ENCODE measurements around the gene DUOX2.
"Not testable (repeated sequence)": the region's sequence is repeated elsewhere in the genome, so short reads cannot be mapped to it uniquely, and the experiment has no call there.

DNA sequence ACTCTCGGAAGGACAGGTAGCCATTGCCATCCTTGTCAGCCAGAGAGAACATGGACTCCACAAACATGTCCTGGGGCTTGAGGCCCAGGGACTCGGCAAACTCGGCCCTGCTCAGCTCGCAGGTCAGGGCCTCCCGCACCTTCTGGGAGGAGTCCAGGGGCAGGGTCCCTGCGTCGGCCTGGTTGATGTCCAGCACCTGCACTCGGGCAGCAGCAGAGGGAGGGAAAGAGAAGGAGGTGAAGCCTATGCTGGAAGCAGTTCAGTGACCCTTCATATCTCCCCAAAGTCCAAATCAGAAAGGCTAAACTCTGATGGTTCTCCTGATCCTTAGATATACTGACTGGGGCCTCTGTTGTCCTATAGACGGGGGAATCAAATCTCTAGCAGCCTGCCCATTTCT, 9.8 kb downstream of the DUOX2 start:
- not testable (repeated sequence) for TF ChIP-seq EZH2 (IDR thresholded peaks at IDR 0.05; ENCODE audit: borderline replicate concordance, low read length)
- TF ChIP-seq, protein P1, sequence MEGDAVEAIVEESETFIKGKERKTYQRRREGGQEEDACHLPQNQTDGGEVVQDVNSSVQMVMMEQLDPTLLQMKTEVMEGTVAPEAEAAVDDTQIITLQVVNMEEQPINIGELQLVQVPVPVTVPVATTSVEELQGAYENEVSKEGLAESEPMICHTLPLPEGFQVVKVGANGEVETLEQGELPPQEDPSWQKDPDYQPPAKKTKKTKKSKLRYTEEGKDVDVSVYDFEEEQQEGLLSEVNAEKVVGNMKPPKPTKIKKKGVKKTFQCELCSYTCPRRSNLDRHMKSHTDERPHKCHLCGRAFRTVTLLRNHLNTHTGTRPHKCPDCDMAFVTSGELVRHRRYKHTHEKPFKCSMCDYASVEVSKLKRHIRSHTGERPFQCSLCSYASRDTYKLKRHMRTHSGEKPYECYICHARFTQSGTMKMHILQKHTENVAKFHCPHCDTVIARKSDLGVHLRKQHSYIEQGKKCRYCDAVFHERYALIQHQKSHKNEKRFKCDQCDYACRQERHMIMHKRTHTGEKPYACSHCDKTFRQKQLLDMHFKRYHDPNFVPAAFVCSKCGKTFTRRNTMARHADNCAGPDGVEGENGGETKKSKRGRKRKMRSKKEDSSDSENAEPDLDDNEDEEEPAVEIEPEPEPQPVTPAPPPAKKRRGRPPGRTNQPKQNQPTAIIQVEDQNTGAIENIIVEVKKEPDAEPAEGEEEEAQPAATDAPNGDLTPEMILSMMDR (IDR thresholded peaks at IDR 0.05; ENCODE audit: low read length): not testable (repeated sequence)

Measured in OCI-LY1 (cell line).